ENCODE measurements around the gene GPD1. TPM values are rescaled to one million over a fixed set of nuclear protein-coding genes. Genes with fewer than 3 reads are reported as not detected.
A peak's percentile ranks its signal among the peaks of the same experiment; 100 is the strongest.

Gene GPD1
- total RNA-seq, 4 donors from 2014 or later: not detected

- H3K36me3 ChIP-seq: no peaks in the 10 kb centered on the region
- no peaks in the 10 kb centered on the region for H3K9me3 ChIP-seq
- no peaks in the 10 kb centered on the region for H3K27me3 ChIP-seq
- intact Hi-C loops (cut with DNase I; ENCODE audit: low total_unique reads): no loop called here
- peak overlapping the region; percentile 34 to 69 for H3K4me3 ChIP-seq
- TF ChIP-seq POLR2A (IDR thresholded peaks at IDR 0.05) (no peak), CTCF (IDR thresholded peaks at IDR 0.05) (no peak)
- H3K27ac ChIP-seq: no peak overlapping the region
- H3K4me1 ChIP-seq: peaks cover 0 to 6% of the 10 kb centered on the region in 2 donors
- no peak for DNase-seq
Observed at GRCh38 chr12:50057896-50058670, 45.7 kb upstream of the GPD1 start.

GRCh38 chr12:50058743-50059312, 45.0 kb upstream of the GPD1 start:
- DNase-seq: no peak
- Histone ChIP-seq H3K9me3 (no peaks in the 10 kb centered on the region), H3K4me1 (peaks cover 0 to 6% of the 10 kb centered on the region in 2 donors), H3K27ac (no peak overlapping the region), H3K36me3 (no peaks in the 10 kb centered on the region), H3K4me3 (no peak overlapping the region), H3K27me3 (no peaks in the 10 kb centered on the region)
- intact Hi-C loops (cut with DNase I; ENCODE audit: low total_unique reads): no loop called here
- TF ChIP-seq CTCF (IDR thresholded peaks at IDR 0.05): no peak
- no peak for TF ChIP-seq POLR2A (IDR thresholded peaks at IDR 0.05)

- H3K27ac ChIP-seq: no peak overlapping the region
- no peak overlapping the region for H3K4me3 ChIP-seq
- no peaks in the 10 kb centered on the region for H3K36me3 ChIP-seq
- TF ChIP-seq CTCF (IDR thresholded peaks at IDR 0.05): no peak
- no peak for TF ChIP-seq POLR2A (IDR thresholded peaks at IDR 0.05)
- H3K9me3 ChIP-seq: no peaks in the 10 kb centered on the region
- no peaks in the 10 kb centered on the region for H3K27me3 ChIP-seq
- peaks cover 0 to 6% of the 10 kb centered on the region in 2 donors for H3K4me1 ChIP-seq
- no peak for DNase-seq
- intact Hi-C loops (cut with DNase I; ENCODE audit: low total_unique reads): no loop called here
Observed at GRCh38 chr12:50059440-50060119, 44.2 kb upstream of the GPD1 start.

- Histone ChIP-seq H3K27ac (no peak overlapping the region), H3K27me3 (no peaks in the 10 kb centered on the region), H3K4me1 (peaks cover 0 to 6% of the 10 kb centered on the region in 2 donors), H3K36me3 (no peaks in the 10 kb centered on the region), H3K9me3 (no peaks in the 10 kb centered on the region), H3K4me3 (no peak overlapping the region)
- TF ChIP-seq POLR2A (IDR thresholded peaks at IDR 0.05) (no peak), CTCF (IDR thresholded peaks at IDR 0.05) (no peak)
- intact Hi-C loops (cut with DNase I; ENCODE audit: low total_unique reads): no loop called here
- no peak for DNase-seq
Observed at GRCh38 chr12:50060120-50060468, 43.7 kb upstream of the GPD1 start.

- H3K27ac ChIP-seq: no peak overlapping the region
- H3K36me3 ChIP-seq: no peaks in the 10 kb centered on the region
- H3K9me3 ChIP-seq: no peaks in the 10 kb centered on the region
- no peak for DNase-seq
- H3K4me3 ChIP-seq: no peak overlapping the region
- intact Hi-C loops (cut with DNase I; ENCODE audit: low total_unique reads): no loop called here
- no peaks in the 10 kb centered on the region for H3K27me3 ChIP-seq
- TF ChIP-seq CTCF (IDR thresholded peaks at IDR 0.05) (no peak), POLR2A (IDR thresholded peaks at IDR 0.05) (no peak)
- H3K4me1 ChIP-seq: peaks cover 0 to 6% of the 10 kb centered on the region in 2 donors
Observed at GRCh38 chr12:50061171-50061570, 42.6 kb upstream of the GPD1 start.
